Upper lobe of left lung (tissue), 4 donors: ENCODE results near the gene RGS7.

ENCODE experiments used
- EP300 ChIP-seq, 4 donors: sonication (generic); formaldehyde crosslinking; IDR thresholded peaks; one replicate each; pipeline ENCODE4 v1.5.1; 2017; ENCODE audit warnings: antibody characterized with exemption in 4 of 4, control low read depth in 2 of 4
- POLR2A ChIP-seq, 4 donors: fragments of 450-650 bp; IDR thresholded peaks; one replicate each; pipeline ENCODE4 v1.5.1; 2016 to 2017; ENCODE audit warnings: antibody characterized with exemption in 4 of 4, mild to moderate bottlenecking in 2 of 4
- TF ChIP-seq, protein P1 (sequence below), 6 experiments: fragments of 450-650 bp in 4 of 6; fragments of 200-600 bp in 2 of 6; sonication (generic) in 2 of 6; IDR thresholded peaks; one replicate each; pipeline ENCODE4 v1.5.1; 2016 to 2019; ENCODE audit warnings: antibody characterized with exemption in 6 of 6

DNA sequence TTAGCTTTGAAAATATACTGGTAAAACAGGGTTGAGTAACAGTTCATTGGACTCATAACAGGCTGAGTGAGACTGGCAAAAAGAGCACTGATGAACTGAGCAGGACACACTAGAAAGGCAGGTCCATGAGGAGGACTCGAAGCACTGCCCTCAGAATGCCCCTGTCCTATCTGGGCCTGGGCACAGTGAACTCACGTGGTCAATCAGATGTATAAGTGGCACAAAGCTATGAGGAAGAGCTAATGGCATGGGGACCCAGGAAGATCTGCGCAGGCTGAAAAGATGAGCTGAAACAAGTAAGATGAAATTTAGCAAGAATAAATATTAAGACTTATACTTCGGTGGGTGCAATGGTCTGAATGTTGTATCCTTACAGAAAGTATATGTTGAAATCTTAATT lies 9.2 kb upstream of the RGS7 start:
- TF ChIP-seq POLR2A (IDR thresholded peaks at IDR 0.05) (no peak), EP300 (IDR thresholded peaks at IDR 0.05) (no peak)
- TF ChIP-seq, protein P1, sequence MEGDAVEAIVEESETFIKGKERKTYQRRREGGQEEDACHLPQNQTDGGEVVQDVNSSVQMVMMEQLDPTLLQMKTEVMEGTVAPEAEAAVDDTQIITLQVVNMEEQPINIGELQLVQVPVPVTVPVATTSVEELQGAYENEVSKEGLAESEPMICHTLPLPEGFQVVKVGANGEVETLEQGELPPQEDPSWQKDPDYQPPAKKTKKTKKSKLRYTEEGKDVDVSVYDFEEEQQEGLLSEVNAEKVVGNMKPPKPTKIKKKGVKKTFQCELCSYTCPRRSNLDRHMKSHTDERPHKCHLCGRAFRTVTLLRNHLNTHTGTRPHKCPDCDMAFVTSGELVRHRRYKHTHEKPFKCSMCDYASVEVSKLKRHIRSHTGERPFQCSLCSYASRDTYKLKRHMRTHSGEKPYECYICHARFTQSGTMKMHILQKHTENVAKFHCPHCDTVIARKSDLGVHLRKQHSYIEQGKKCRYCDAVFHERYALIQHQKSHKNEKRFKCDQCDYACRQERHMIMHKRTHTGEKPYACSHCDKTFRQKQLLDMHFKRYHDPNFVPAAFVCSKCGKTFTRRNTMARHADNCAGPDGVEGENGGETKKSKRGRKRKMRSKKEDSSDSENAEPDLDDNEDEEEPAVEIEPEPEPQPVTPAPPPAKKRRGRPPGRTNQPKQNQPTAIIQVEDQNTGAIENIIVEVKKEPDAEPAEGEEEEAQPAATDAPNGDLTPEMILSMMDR (IDR thresholded peaks at IDR 0.05): no peak
